HCT116 (cell line): ENCODE measurements around the gene EPHA10. TPM values are rescaled to one million over a fixed set of nuclear protein-coding genes. Genes with fewer than 3 reads are reported as not detected.

Experiments used
- ATAC-seq: fragments of 200-7000 bp; cut with Tn5 transposase; 2 replicates; pipeline ENCODE4 v1.9.1; 2020; ENCODE audit warnings: mild to moderate bottlenecking, moderate library complexity
- BruUV-seq: library from RNA; stranded (reverse); fragments of 400-500 nt; replicated peaks from 2 replicates; lab custom pipeline; 2021; lab: Mats Ljungman, UMichigan
- CTCF ChIA-PET: fragments of 300-600 bp; sonication (Branson Sonifier 250); formaldehyde crosslinking; loops from one replicate; lab custom pipeline; 2021; ENCODE audit warnings: antibody characterized with exemption; lab: Charles Lee
- POLR2A ChIA-PET: fragments of 300-600, 350-600 bp; sonication (Branson Sonifier 250); formaldehyde crosslinking; loops from one replicate; lab custom pipeline; 2021; ENCODE audit warnings: antibody characterized with exemption; lab: Charles Lee
- RAD21 ChIA-PET, 2 experiments: fragments of 300-600 bp; sonication (Branson Sonifier 250); formaldehyde crosslinking; loops; one replicate each; lab custom pipeline; 2023; ENCODE audit warnings: low total read pairs in 2 of 2; ENCODE audit not compliant: uncharacterized antibody in 2 of 2, unreplicated experiment in 2 of 2, low non-redundant PET in 1 of 2; lab: Charles Lee
- DNase-seq: peaks from one replicate; pipeline ENCODE4 v3.0.0-alpha.2; 2010; ENCODE audit warnings: low read depth, low spot score
- H2AFZ ChIP-seq: fragments of 200-600 bp; shearing (Covaris generic), sonication (generic); 2 replicates; pipeline ENCODE4 v1.6.1; 2017; ENCODE audit warnings: low read depth, mixed run types, mixed read lengths, antibody characterized with exemption, low read length; ENCODE audit not compliant: poor library complexity, severe bottlenecking
- H3K27ac ChIP-seq: 2 replicates; pipeline ENCODE4 v1.5.1; 2012; ENCODE audit warnings: low read depth, low read length
- H3K27me3 ChIP-seq: fragments of 200-600 bp; sonication (generic); 2 replicates; pipeline ENCODE4 v1.6.1; 2016; ENCODE audit warnings: mixed run types, low read length, mixed read lengths; ENCODE audit not compliant: insufficient read depth
- H3K36me3 ChIP-seq, 2 experiments: fragments of 200-500 bp in 1 of 2; fragments of 200-600 bp in 1 of 2; sonication (Bioruptor generic) in 1 of 2; sonication (generic) in 1 of 2; 2 replicates each; pipeline versions ENCODE4 v1.5.1 to v1.6.1; 2014 to 2016; ENCODE audit warnings: low read length in 2 of 2, inconsistent platforms in 1 of 2, mixed read lengths in 1 of 2, mixed run types in 1 of 2; ENCODE audit not compliant: insufficient read depth in 2 of 2, control insufficient read depth in 1 of 2
- H3K4me1 ChIP-seq, 2 experiments: fragments of 200-600 bp in 1 of 2; sonication (generic) in 1 of 2; 2 replicates each; pipeline versions ENCODE4 v1.5.1 to v1.6.1; 2012 to 2017; ENCODE audit warnings: low read length in 2 of 2, inconsistent platforms in 1 of 2, mild to moderate bottlenecking in 1 of 2, mixed read lengths in 1 of 2, mixed run types in 1 of 2, moderate library complexity in 1 of 2; ENCODE audit not compliant: insufficient read depth in 2 of 2, control insufficient read depth in 1 of 2
- H3K4me2 ChIP-seq: fragments of 200-600 bp; sonication (generic); 2 replicates; pipeline ENCODE4 v1.6.1; 2017; ENCODE audit warnings: mixed run types, low read length, mixed read lengths
- H3K4me3 ChIP-seq, 2 experiments: fragments of 200-600 bp in 1 of 2; sonication (generic) in 1 of 2; replicated peaks in 1 of 2; 2 replicates each; pipeline ENCODE4 v1.5.1; 2011 to 2016; ENCODE audit warnings: low read length in 2 of 2, control low read depth in 1 of 2, low read depth in 1 of 2, mild to moderate bottlenecking in 1 of 2, mixed read lengths in 1 of 2, mixed run types in 1 of 2
- H3K79me2 ChIP-seq: fragments of 200-600 bp; sonication (generic); 2 replicates; pipeline ENCODE4 v1.6.1; 2017; ENCODE audit warnings: mild to moderate bottlenecking, mixed run types, low read length, moderate library complexity, mixed read lengths; ENCODE audit not compliant: insufficient read depth
- H3K9ac ChIP-seq: fragments of 200-600 bp; sonication (generic); 2 replicates; pipeline ENCODE4 v1.6.1; 2016; ENCODE audit warnings: low read length, mixed read lengths
- H3K9me2 ChIP-seq: fragments of 200-600 bp; sonication (generic), shearing (Covaris generic); 2 replicates; pipeline ENCODE4 v1.6.1; 2017; ENCODE audit warnings: mixed run types, mild to moderate bottlenecking, moderate library complexity; ENCODE audit not compliant: insufficient read depth
- H3K9me3 ChIP-seq, 2 experiments: fragments of 200-500 bp in 1 of 2; fragments of 200-600 bp in 1 of 2; sonication (Bioruptor generic) in 1 of 2; sonication (generic) in 1 of 2; 2 replicates each; pipeline ENCODE4 v1.6.1; 2014 to 2017; ENCODE audit warnings: low read length in 2 of 2, mixed read lengths in 2 of 2, inconsistent platforms in 1 of 2, low read depth in 1 of 2, mild to moderate bottlenecking in 1 of 2, mixed run types in 1 of 2, moderate library complexity in 1 of 2; ENCODE audit not compliant: control insufficient read depth in 1 of 2, insufficient read depth in 1 of 2
- H4K20me1 ChIP-seq: fragments of 200-600 bp; sonication (generic), shearing (Covaris generic); 2 replicates; pipeline ENCODE4 v1.6.1; 2017; ENCODE audit warnings: mixed run types, mild to moderate bottlenecking, moderate library complexity; ENCODE audit not compliant: insufficient read depth
- CBX3 ChIP-seq: IDR thresholded peaks from 2 replicates; pipeline ENCODE4 v1.6.1; 2012; ENCODE audit warnings: low read depth
- CEBPB ChIP-seq: IDR thresholded peaks from 2 replicates; pipeline ENCODE4 v1.6.1; 2012; ENCODE audit warnings: low read depth
- ELF1 ChIP-seq: IDR thresholded peaks from 2 replicates; pipeline ENCODE4 v1.6.1; 2012; ENCODE audit warnings: low read depth, borderline replicate concordance
- EZH2 ChIP-seq: fragments of 200-600 bp; sonication (generic); IDR thresholded peaks from 2 replicates; pipeline ENCODE4 v1.6.1; 2017; ENCODE audit warnings: antibody characterized with exemption, mixed run types
- EZH2phosphoT487 ChIP-seq: fragments of 200-600 bp; IDR thresholded peaks from 2 replicates; pipeline ENCODE4 v1.6.1; 2018; ENCODE audit warnings: antibody characterized with exemption, borderline replicate concordance
- FOSL1 ChIP-seq: IDR thresholded peaks from 2 replicates; pipeline ENCODE4 v1.6.1; 2012; ENCODE audit warnings: low read depth
- JUND ChIP-seq: IDR thresholded peaks from 2 replicates; pipeline ENCODE4 v1.6.1; 2012
- POLR2A ChIP-seq: IDR thresholded peaks from 2 replicates; pipeline ENCODE4 v1.7.0; 2011; ENCODE audit warnings: borderline replicate concordance; ENCODE audit not compliant: insufficient read depth, insufficient read length; ENCODE audit errors: extremely low read depth
- POLR2AphosphoS5 ChIP-seq: IDR thresholded peaks from 2 replicates; pipeline ENCODE4 v1.6.1; 2011; ENCODE audit warnings: mild to moderate bottlenecking, low read depth, low read length, moderate library complexity
- RAD21 ChIP-seq: IDR thresholded peaks from 2 replicates; pipeline ENCODE4 v1.6.1; 2012; ENCODE audit warnings: low read depth, mild to moderate bottlenecking
- REST ChIP-seq: IDR thresholded peaks from 2 replicates; pipeline ENCODE4 v1.6.1; 2012; ENCODE audit warnings: low read depth
- SIN3A ChIP-seq: IDR thresholded peaks from 2 replicates; pipeline ENCODE4 v1.6.1; 2012; ENCODE audit warnings: low read depth
- SP1 ChIP-seq: IDR thresholded peaks from 2 replicates; pipeline ENCODE4 v1.6.1; 2012; ENCODE audit warnings: low read depth
- SRF ChIP-seq: IDR thresholded peaks from 2 replicates; pipeline ENCODE4 v1.6.1; 2012; ENCODE audit warnings: low read depth
- TCF7L2 ChIP-seq: IDR thresholded peaks from 2 replicates; pipeline ENCODE4 v1.7.0; 2011; ENCODE audit warnings: borderline replicate concordance, inconsistent platforms; ENCODE audit not compliant: insufficient read depth, insufficient read length; ENCODE audit errors: extremely low read depth
- YY1 ChIP-seq: IDR thresholded peaks from 2 replicates; pipeline ENCODE4 v1.6.1; 2011; ENCODE audit warnings: low read length, low read depth, moderate library complexity, mild to moderate bottlenecking; ENCODE audit not compliant: insufficient replicate concordance; ENCODE audit errors: extremely low read depth
- ZBTB33 ChIP-seq: IDR thresholded peaks from 2 replicates; pipeline ENCODE4 v1.6.1; 2011; ENCODE audit warnings: mild to moderate bottlenecking, low read length, moderate library complexity; ENCODE audit not compliant: insufficient replicate concordance; ENCODE audit errors: extremely low read depth
- ZNF274 ChIP-seq: fragments of 200-500 bp; sonication (Bioruptor generic); IDR thresholded peaks from 2 replicates; pipeline ENCODE4 v1.6.1; 2014; ENCODE audit warnings: mild to moderate bottlenecking, low read depth, low read length, inconsistent platforms
- intact Hi-C: fragments of 100-400 bp; cut with micrococcal nuclease; formaldehyde crosslinking; loops from 2 replicates; pipeline ENCODE4 v1.10.0; 2022
- total RNA-seq: library from RNA; stranded (reverse); gene quantifications from one replicate; pipeline ENCODE4 v1.2.1, GENCODE V29; 2021; ENCODE audit not compliant: unreplicated experiment
- TF ChIP-seq, protein P1 (sequence below): IDR thresholded peaks from 2 replicates; pipeline ENCODE4 v1.6.1; 2012
- TF ChIP-seq, protein P2 (sequence below), 3 experiments: fragments of 200-600 bp in 1 of 3; sonication (generic) in 1 of 3; IDR thresholded peaks in 2 of 3; conservative IDR thresholded peaks in 1 of 3; 2 replicates each; pipeline ENCODE4 v1.5.1; 2012 to 2017; ENCODE audit warnings: low read depth in 2 of 3, low read length in 2 of 3, antibody characterized with exemption in 1 of 3, borderline replicate concordance in 1 of 3, control low read depth in 1 of 3, mild to moderate bottlenecking in 1 of 3, mixed read lengths in 1 of 3, mixed run types in 1 of 3, moderate library complexity in 1 of 3; ENCODE audit not compliant: insufficient read depth in 1 of 3

Gene EPHA10
- total RNA-seq, 1 experiment from 2014 or later, result 6.5 TPM

DNA sequence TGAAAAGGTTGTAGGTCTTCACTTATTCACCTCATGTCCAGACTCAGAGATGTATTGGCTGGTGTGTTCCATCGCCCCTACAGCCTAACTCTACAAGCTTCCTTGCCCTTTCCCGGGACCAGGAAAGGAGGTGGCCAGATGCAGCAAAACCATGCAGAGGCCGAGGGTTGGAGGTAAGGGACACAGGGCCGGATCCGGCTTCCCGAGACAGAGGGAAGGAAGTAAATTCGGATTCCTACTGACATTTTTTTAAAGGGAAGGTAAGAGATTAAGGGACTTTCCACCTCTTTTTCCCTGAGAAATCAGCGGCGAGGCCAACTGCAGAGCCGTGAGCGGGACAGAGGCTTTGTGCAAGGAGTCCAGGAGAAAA, 12.7 kb downstream of the EPHA10 start:
- Histone ChIP-seq H3K4me2 (peak overlapping the region; percentile 87), H3K36me3 (no peaks in the 10 kb centered on the region), H3K9ac (peak overlapping the region; percentile 36; the same call in 1 of the 2 replicates), H3K4me3 (peak overlapping the region; percentile 51 to 61), H3K27me3 (no peaks in the 10 kb centered on the region; the same call in 1 of the 2 replicates), H3K27ac (no peak overlapping the region), H3K9me2 (no peaks in the 10 kb centered on the region), H3K4me1 (peaks cover 5 to 23% of the 10 kb centered on the region in 2 experiments; a peak in 3 of 4 replicates), H3K9me3 (no peaks in the 10 kb centered on the region), H4K20me1 (no peaks in the 10 kb centered on the region), H3K79me2 (no peaks in the 10 kb centered on the region), H2AFZ (no peak overlapping the region)
- no TSS peak for BruUV-seq
- ChIA-PET CTCF (no interaction called here), POLR2A (no interaction called here), RAD21 (no interaction called here)
- ATAC-seq (no peak), DNase-seq (no peak)
- intact Hi-C loops, result no loop called here
- TF ChIP-seq CEBPB, result no peak
- no peak for TF ChIP-seq ZBTB33
- TF ChIP-seq TCF7L2, result no peak
- TF ChIP-seq POLR2A, result no peak
- no peak for TF ChIP-seq YY1
- no peak for TF ChIP-seq SP1
- no peak for TF ChIP-seq EZH2phosphoT487
- TF ChIP-seq EZH2, result no peak
- no peak for TF ChIP-seq JUND
- TF ChIP-seq FOSL1, result no peak
- no peak for TF ChIP-seq SRF
- no peak for TF ChIP-seq CBX3
- no peak for TF ChIP-seq REST
- no peak for TF ChIP-seq SIN3A
- no peak for TF ChIP-seq RAD21
- TF ChIP-seq POLR2AphosphoS5, result no peak
- TF ChIP-seq, protein P1, sequence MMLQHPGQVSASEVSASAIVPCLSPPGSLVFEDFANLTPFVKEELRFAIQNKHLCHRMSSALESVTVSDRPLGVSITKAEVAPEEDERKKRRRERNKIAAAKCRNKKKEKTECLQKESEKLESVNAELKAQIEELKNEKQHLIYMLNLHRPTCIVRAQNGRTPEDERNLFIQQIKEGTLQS, result no peak
- TF ChIP-seq ZNF274, result no peak
- TF ChIP-seq, protein P2, sequence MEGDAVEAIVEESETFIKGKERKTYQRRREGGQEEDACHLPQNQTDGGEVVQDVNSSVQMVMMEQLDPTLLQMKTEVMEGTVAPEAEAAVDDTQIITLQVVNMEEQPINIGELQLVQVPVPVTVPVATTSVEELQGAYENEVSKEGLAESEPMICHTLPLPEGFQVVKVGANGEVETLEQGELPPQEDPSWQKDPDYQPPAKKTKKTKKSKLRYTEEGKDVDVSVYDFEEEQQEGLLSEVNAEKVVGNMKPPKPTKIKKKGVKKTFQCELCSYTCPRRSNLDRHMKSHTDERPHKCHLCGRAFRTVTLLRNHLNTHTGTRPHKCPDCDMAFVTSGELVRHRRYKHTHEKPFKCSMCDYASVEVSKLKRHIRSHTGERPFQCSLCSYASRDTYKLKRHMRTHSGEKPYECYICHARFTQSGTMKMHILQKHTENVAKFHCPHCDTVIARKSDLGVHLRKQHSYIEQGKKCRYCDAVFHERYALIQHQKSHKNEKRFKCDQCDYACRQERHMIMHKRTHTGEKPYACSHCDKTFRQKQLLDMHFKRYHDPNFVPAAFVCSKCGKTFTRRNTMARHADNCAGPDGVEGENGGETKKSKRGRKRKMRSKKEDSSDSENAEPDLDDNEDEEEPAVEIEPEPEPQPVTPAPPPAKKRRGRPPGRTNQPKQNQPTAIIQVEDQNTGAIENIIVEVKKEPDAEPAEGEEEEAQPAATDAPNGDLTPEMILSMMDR (IDR thresholded peaks at IDR 0.05 in 2 of 3, conservative IDR thresholded peaks at IDR 0.05 in 1 of 3; ENCODE audit: borderline replicate concordance in 1 of 3, insufficient read depth in 1 of 3, low read depth in 2 of 3, low read length in 2 of 3), result no peak
- TF ChIP-seq ELF1, result no peak
